Activated effector memory CD4-positive, alpha-beta T cell treated with anti-CD3 and anti-CD28 coated beads, Interleukin-2, amount 50 U/mL, for 16 hours (primary cell): ENCODE measurements around the gene GUK1.
"Not testable (repeated sequence)": the region's sequence is repeated elsewhere in the genome, so short reads cannot be mapped to it uniquely, and the experiment has no call there.

ENCODE experiments used
- DNase-seq: peaks from one replicate; pipeline ENCODE4 v3.0.0-alpha.2; 2020

The GUK1 gene

DNA sequence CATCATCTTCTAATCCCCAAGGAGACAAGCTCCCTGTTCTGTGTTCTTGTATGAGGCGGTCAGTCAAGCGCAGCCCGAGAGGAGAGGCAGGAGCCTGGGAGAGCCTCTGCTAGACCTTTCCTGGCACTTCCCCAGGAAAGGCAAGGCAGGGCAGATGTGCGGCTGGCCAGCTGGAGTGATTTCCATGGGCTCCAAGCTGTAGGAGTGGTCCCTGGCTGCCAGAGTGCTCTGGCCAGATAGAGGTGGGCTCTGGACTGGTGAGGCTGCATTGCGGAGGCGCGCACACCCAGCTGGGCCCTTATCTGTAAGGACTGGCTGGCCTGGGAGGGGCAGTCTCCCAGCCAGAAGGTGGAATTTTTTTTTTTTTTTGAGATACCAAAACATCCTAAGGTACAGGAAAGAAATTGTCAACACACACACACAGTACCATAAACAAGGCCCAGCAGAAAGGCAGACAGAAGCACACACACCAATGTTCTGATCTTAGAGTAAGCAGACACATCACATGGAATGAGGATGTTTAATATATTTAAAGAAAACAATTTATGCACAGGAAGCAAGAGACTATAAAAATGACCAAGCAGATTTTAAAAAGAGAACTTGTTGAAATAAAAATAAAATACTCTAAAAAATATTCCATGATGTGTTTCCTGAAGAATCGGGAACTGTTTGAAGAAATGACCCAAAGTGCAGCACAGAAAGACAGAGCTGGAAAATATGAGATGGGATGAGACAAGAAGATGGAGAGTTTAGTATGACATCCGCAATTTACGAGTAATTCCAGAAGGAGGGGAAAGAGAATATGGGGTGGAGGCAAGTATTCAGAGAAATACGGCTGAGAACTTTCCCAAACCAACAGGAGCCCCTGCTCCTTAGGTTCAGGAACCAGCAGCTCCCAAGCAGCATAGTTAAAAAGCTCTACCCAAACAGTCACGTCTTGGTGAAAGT, 38.9 kb downstream of the GUK1 start:
- DNase-seq = peak; percentile 49

DNA sequence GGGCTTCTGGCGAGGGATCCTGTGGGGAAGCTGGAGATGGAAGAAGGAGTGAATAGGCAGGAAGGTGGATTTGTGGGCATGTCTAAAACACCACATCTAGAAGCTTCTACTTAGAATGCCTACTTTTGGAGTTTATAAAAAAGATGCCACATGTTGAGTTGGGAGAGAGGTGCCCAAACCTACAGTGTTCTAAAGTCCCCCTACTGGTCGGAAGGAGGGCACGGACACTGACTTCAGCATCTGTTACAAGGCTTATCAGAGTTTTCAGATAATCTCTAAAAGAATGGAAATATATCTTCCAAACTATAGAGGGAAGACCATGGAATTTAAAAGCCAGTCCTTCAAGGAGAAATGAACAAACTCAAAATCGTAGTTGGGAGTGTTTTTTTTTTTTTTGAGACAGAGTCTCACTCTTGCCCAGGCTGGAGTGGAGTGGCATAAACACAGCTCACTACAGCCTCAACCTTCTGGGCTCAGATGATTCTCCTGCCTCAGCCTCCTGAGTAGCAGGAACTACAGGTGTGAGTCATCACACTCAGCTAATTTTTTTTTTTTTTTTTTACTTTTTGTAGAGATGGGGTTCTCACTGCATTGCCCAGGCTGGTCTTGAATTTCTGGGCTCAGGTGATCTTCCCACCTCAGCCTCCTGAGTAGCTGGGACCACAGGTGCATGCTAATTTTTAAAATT, 40.3 kb downstream of the GUK1 start:
- no peak for DNase-seq

DNA sequence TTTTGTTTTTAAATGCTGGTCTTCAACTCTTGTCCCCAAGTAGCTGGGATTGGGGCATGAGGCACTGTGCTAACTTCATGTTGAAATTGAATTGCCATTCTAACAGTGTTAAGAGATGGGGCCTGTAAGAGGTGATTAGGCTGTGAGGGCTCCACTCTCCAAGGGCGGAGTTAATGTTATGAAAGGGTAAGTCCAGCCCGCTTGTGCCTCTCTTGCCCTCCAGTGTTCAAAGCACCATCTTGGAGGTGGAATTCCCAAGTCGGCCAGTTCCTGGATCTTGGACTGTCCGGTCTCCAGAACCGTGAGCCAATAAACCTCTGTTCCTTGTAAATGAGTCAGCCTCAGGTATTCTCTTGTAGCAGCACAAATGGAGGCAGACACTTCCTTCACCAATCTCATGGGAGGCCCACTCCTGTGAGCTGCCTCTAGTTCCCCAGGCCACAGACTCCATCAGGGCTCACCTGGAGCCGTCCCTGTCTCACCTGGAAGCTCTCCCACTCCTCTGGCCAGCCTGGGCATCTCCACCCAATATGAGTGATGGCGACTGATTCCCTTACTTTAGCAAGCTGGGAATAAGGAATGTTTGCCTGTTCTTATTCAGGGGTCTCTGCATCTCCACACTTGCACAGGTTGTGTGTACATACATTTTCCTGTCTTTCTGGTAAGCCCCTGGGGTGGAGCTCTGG, 41.0 kb downstream of the GUK1 start:
- DNase-seq = peak; percentile 45

DNA sequence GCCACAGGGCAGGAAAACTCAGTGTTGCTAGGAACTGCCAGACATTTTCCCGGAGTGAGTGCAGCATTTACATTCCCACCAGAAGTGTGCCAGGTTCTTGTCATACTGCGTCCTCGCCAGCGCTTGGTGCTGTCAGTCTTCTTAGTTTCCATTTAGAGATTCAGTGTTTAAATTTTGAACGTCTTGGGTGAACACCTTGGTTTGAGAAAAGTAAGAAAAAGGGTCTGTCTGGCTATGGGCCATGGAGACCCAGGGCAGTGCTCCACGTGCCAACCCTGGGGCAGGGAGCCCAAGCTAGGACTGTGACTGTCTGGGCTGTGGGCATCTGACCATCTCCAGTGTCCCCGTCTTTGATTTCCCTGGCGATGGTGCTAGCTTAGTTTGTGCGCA, 41.6 kb downstream of the GUK1 start:
- peak; percentile 39 for DNase-seq

DNA sequence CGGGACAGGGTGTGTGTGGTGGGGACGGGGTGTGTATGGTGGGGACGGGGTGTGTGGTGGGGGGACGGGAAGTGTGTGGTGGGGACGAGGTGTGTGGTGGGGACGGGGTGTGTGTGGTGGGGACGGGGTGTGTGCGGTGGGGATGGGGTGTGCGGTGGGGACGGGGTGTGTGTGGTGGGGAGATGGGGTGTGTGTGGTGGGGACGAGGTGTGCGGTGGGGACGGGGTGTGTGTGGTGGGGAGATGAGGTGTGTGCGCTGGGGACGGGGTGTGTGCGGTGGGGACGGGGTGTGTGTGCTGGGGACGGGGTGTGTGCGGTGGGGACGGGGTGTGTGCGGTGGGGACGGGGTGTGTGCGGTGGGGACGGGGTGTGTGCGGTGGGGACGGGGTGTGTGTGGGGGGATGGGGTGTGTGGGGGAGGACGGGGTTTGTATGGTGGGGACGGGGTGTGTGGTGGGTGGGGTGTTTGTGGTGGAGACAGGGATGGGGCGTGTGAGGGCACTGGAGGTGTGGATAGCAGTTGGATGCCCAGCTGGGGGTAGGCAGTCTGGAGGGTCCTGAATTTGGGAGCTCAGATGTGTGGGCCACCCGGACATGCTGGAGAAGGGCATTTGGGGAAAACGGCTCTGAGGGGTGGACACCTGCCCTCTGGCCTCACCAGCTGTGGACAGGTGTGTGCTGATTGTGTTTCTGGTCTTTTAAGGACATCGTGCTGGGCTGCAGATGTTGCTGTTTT, 42.4 kb downstream of the GUK1 start:
- DNase-seq = peak; percentile 36

DNA sequence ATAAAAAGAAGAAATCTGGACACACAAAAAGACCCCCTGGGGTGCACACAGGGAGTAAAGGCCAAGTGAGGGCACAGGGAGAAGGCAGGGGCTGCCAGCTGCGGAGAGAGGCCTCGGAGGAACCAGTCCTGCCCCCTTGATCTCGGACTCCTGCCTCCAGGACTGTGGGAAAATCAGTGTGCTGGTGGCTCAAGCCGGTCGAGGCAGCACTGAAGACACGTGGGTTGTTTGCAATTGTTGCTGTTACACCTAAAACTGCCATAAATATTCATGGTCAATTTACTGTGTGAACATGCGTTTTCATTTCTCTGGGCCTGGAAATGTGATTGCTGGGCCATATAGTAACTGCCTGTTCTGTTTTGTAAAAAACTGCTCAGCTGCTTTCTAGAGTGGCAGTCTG, 44.1 kb downstream of the GUK1 start:
- DNase-seq = peak; percentile 48

DNA sequence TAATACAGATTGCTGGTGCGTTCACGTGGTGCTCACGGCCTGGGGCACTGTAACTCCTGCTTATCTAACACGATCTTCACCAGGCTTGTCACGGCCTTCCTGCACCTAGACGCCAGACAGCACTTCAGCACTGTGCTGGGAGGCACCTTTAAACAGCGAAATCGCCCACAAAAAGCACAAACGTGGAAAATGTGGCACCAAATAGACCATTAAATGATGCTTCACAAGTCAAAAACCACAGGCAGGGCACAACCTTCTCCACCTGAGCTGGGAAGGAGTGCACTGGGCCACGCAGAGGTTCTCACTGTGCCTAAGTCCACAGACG, 45.5 kb downstream of the GUK1 start:
- peak; percentile 79 for DNase-seq

DNA sequence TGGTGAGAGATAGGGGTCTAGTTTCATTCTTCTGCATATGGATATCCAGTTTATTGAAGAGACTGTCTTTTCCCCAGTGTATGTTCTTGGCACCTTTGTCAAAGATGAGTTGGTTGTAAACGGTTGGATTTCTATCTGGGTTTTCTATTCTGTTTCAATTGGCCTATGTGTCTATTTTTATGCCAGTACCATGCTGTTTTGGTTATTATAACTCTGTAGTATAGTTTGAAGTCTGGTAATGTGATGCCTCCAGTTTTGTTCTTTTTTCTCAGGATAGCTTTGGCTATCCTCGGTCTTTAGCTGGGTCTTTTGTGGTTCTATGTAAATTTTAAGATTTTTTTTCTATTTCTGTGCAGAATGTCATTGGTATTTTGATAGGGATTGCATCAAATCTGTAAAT, 48.2 kb downstream of the GUK1 start:
- not testable (repeated sequence) for DNase-seq

DNA sequence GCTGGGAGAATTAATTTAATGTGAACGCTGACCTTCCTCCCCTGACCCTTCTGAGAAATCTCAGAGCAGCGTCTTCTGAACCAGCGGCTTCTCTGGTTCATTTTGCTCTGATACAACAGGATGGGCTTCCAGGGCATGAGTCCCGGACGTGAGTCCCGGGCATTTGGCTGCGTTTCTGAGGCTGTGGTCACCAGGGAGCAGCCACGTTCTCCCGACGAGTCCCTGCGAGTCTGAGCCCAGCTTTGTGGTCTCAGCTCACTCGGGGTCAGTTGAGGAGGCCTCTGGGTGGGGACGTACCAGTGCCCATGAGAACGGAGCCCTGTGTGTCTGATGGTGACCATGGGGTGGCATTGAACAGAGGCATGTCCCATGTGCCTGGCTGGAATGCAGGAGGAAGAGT, 50.1 kb downstream of the GUK1 start:
- DNase-seq = peak; percentile 21

DNA sequence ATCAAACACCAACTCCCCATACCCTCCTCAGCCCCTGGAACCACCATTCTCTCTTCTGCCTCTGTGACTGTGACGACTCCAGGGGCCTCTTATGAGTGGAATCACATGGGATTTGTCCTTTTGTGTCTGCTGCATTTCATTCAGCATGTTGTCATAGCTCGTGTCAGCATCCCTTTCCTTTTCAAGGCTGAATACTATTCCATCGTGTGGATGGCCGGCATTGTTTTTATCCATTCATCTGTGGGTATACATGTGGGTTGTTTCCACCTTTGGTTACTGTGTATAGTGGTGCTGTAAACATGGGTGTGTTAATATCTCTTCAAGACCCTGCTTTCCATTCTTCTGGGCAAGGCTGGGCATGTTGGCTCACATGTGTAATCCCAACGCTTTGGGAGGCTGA, 50.7 kb downstream of the GUK1 start:
- DNase-seq = peak; percentile 27

DNA sequence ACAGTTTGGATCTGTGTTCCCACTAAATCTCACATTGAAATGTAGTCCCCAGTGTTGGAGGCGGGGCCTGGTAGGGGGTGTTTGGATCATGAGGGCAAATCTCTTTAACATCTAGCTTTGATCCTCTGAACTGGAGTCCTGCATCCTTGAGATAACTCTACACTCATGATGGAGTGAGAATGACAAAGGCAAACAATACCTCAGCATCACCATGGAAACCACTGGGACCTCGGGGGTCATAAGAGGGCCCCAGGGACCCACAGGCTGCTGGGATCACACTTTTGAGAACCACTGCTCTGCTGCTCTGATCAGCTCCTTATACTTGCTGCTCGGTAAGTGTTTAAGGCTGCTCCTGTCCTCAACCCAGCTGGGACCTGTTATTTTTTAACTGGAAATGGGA, 54.4 kb downstream of the GUK1 start:
- DNase-seq = no peak

DNA sequence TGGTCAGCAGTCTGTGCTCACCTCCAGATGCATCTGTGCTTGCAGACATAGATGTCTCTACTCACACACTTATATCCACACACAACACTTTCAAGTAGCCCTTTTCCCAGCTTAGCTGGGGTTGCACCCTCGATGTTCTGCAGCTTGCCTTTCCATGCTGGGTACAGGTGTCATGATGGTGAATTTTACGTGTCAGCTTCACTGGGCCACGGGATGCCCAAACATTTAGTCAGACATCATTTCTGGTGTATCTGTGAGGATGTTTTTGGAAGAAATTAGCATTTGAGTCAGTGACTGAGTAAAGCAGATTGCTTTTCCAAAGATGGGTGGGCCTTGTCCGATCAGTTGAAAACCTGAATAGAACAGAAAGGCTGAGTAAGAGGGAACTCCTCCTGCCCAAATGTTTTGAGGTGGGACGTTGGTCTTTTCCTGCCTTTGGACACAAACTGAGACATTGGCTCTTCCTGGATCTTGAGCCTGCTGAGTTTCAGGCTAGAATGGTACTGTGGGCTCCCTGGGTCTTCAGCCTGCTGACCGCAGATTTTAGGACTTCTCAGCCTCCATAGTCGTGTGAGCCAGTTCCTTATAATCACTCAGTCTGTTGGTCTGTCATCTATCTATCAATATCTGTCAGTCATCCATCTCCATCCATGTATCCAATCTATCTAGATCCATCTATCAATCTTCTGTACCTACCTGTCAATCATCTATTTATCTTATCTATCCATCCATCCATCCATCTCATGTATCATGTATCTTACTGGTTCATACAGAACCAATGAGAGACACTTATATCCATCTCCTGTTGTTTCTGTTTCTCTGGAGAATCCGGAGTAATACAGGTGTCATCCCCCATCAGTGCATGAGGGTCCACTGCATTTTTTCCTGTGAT, 55.1 kb downstream of the GUK1 start:
- peak; percentile 19 for DNase-seq

DNA sequence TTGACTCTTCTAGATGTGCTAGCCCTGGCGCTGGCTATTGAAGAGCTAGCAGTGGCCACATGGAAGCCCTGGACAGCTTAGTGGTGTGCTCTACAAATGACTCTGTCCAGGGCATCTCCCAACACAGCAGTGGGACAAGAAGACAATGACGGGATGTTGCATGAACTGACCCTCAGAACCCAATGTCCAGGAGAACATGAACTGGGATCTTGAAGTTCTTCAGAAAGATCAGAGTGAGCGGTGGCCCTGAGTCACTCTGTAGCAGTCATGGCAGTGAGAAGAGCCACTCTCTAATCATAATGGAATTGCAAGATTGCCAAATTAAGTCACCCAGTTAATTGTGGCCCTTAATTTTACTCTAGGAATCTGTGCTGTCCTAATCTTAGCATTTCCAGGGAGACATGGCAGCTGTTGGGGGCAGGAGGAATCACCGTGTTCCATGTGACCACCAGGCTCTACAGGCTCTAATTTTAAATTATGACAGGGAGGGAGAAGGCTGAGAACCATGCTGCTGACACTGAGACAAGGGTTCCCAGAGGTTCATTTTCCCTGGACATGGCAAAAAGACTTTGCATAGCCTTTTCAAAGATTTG, 57.6 kb downstream of the GUK1 start:
- peak; percentile 49 for DNase-seq
